NCI-H526 treated with DMSO at 0.1 percent for 48 hours (cell line): Measurements from ENCODE around the gene CPZ.

Experiments used
- DNase-seq: peaks from one replicate; lab custom pipeline; 2025; lab: John Stamatoyannopoulos, UW

CPZ gene

DNA sequence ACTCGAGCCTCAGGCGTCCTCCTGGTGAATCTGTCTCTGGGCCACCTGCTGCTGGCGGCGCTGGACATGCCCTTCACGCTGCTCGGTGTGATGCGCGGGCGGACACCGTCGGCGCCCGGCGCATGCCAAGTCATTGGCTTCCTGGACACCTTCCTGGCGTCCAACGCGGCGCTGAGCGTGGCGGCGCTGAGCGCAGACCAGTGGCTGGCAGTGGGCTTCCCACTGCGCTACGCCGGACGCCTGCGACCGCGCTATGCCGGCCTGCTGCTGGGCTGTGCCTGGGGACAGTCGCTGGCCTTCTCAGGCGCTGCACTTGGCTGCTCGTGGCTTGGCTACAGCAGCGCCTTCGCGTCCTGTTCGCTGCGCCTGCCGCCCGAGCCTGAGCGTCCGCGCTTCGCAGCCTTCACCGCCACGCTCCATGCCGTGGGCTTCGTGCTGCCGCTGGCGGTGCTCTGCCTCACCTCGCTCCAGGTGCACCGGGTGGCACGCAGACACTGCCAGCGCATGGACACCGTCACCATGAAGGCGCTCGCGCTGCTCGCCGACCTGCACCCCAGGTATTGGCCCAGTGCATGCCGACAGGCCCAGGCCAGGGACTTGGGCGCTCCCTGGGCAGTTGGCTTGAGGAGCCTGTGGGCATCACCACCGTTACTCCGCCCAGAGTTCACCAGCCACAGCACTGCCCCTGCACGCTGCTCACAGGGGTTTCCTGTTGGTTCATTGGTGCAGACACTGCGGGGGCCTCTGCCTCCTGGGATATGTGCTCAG, 11.3 kb upstream of the CPZ start:
- no peak for DNase-seq

DNA sequence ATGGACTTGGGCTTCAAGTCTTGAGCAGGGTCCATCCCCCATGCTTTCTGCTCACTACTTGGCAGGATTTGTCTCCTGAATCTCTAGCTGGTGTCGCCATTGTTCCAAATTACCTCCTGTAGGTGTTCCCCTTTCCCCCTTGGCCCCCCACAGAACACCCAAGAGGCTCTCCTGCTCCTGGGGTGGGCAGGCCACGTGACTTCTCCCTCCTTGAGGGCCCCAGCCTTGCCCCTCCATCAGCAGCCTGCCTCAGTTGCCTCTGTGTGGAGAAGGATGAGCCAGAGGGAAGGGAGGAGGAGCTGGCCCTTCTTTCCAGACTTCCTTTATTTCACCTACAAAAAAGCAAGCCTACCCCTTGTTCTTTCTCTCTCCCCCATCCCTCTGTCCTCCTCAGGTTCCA, 10.5 kb upstream of the CPZ start:
- no peak for DNase-seq

- DNase-seq: no peak
Measured at GRCh38 chr4:8582436-8582835, 10.1 kb upstream of the CPZ start.

DNA sequence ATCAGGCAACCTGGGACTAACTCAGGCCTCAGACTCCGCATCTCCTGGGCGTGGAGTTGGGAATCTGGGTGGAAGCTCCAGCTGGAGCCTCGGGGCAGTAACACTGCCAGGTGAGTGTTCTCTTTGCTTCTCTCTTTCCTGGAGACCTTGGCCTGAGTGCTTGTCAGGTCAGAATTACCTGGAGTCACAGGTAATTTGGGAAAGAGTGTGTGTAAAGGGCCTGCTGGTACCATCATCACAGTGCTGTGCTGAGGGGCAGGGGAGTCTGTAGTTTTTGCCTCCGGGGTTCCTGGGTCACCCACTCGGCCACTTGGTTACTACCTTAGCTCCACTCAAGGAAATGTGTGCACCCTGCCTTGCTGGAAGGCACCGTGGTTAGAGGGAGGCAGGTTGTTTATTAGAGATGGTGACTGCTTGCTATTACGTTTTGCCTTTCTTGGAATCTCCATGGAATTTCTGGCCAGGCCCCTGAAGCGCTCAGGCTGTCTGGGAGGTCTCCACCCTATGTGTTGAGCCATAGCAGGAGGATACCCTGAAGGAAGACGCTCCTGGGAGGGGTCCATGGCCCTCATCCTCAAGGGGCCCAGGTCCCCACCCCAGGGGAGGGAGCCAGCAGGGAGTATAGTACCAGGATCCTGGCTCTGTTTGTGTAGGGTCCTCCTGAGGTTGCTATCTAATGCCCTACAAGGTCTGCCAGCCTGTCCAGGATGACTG, 9.5 kb upstream of the CPZ start:
- DNase-seq: no peak

DNA sequence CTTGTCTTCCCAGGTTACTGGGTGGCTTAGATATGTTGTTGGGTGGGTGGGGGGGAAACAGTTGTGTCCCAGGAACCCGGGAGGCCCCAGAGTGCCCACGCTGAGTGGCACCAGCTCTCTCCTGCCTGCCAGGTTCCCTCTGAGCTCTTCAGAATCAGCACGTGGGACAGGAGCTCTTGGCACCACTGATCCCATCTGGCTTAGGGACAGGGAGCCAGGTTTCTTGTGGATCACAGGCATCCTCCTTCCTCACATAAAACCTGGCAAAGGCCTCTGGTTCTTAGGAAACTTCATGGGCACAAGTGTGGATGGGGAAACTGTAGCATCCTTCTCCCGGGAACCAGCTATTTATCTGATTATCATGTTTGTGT, 8.9 kb upstream of the CPZ start:
- DNase-seq: no peak

DNA sequence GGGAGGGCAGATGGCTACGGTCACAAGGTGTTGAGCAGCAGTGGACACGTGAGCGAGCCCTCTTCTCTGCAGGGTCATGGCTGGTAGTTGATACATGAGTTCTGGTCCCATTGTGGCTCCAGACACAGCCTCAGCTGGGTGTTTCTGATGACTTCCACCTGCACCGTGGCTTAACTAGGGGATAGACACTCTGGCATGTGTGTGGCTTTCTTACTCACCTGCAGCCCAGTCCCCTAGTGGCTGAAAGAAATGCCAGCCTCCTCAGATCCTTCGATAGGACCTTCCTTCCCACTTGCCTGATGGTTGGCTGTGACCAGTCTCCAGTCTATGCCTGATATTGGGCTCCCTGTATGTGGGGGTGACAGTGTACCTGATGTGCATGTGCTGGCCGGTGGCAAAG, 7.4 kb upstream of the CPZ start:
- DNase-seq: no peak

GRCh38 chr4:8585721-8586212, 6.8 kb upstream of the CPZ start:
- no peak for DNase-seq

GRCh38 chr4:8586246-8586645, 6.3 kb upstream of the CPZ start:
- no peak for DNase-seq

DNA sequence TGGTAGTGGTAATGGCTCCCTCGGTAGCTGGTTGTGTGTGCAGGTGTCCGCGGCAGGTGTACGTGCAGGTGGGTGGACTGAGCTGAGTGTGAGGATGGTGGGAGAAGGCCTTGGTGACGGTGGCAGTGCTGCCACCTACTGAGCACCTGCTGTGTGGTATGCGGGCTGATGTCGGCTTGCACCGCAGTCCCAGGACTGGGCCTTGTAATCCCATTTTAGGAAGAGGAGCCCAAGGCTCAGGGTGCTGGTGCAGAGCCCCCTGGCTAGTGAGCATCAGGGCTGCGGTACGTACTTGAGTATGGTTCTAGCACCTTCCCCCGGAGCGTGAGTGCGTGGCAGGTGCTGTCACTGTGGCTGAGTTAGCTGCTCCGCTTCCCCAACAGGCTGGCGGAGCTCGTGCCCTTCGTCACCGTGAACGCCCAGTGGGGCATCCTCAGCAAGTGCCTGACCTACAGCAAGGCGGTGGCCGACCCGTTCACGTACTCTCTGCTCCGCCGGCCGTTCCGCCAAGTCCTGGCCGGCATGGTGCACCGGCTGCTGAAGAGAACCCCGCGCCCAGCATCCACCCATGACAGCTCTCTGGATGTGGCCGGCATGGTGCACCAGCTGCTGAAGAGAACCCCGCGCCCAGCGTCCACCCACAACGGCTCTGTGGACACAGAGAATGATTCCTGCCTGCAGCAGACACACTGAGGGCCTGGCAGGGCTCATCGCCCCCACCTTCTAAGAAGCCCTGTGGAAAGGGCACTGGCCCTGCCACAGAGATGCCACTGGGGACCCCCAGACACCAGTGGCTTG, 5.7 kb upstream of the CPZ start:
- DNase-seq: peak; percentile 13

DNA sequence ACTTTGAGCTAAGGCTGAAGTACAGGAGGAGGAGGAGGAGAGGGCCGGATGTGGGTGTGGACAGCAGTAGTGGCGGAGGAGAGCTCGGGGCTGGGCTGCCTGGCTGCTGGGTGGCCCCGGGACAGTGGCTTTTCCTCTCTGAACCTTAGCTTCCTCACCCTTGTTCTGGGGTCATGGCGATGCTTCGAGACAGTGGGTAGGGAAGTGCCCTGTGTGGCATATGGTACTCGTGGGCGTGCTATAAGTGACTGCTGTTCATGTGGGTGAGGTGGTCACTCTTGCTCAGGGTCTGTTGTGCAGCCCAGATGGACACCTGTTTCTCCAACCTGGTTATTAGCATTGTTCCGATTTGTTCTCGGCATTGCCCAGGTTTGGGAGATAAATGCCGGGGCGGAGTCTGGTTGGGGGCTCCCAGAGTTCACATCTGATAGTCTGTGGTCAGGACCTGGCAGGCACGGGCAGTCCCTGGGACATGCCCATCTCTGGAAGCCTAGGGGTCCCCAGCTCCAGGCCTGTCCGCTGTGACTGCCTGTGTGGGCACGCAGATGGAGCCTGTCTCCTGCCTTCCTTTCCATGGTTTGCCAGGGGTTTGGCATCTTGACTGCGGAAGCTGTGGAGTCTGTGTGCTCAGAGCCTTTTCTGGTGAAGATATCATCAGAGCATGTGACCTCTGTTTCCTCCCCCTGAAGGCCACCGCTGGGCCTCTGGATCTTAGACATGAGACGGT, 4.9 kb upstream of the CPZ start:
- DNase-seq: no peak

DNA sequence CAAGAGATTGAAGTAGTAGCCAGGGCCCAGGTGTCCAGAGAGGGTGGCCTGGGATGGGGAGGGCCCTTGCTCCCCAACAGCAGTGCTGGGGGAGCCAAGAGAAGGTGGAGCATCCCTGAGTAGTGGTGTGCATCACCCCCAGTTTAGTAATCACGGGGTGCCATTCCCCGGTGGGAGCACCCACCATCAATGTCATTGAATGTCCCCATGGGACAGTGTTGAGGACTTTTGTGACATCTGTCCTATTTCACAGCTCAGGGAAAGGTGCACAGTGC, 4.4 kb upstream of the CPZ start:
- DNase-seq: no peak

- no peak for DNase-seq
Measured at GRCh38 chr4:8589336-8589735, 3.2 kb upstream of the CPZ start.

GRCh38 chr4:8589823-8590545, 2.6 kb upstream of the CPZ start:
- no peak for DNase-seq

DNA sequence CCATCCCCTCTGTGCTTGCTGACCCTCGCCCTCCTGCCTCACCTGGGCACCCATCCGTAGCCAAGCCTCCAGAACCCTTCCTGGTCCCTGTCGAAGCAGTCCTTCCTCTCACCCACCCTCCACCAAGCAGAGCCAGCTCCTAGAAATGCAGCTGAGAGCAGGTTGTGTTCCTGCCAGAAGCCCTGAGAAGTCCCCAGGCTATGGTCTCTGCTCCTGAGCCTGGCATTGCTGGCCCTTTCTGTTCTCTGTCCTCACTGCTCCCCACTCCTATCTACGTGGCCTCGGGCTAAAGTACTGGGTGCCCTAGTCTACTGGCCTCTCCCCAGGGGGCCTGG, 2.1 kb upstream of the CPZ start:
- DNase-seq: no peak

- no peak for DNase-seq
Measured at GRCh38 chr4:8591114-8591513, 1.5 kb upstream of the CPZ start.

DNA sequence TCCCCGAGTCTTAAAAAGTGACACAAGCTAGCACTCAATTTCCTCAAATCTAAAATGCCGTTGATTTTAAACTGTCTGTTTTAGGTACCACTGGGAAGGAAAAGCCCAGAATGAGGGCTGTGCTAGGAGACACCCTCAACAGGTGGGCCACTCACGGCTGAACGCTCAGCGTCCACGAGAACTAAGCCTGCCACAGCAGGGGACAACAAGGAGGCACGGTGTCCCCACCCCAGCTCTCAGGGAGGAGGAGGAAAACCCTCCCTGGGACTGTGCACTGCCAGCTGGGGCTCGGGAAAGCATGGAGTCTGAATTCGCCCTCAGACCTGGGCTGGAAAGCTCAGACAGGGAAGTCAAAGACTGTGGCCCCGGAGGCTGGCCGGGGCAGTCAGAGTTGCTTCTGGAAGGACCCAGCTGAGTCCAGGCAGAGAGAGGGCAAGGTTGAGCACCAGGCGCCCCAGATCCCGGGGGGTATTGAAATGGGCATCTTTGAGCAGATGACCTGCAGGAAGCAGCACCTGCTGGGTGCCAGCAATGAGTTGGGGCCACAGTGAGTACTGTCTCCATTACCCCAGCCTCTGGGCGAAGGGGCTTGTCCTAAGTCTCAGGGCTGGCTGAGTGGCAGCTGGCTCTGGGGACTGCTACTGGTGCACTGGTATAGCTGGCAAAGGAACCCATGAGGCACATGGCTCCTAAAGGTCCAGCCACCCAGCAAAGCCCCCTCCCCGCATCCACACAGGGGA, 769 bp upstream of the CPZ start:
- DNase-seq: no peak

DNA sequence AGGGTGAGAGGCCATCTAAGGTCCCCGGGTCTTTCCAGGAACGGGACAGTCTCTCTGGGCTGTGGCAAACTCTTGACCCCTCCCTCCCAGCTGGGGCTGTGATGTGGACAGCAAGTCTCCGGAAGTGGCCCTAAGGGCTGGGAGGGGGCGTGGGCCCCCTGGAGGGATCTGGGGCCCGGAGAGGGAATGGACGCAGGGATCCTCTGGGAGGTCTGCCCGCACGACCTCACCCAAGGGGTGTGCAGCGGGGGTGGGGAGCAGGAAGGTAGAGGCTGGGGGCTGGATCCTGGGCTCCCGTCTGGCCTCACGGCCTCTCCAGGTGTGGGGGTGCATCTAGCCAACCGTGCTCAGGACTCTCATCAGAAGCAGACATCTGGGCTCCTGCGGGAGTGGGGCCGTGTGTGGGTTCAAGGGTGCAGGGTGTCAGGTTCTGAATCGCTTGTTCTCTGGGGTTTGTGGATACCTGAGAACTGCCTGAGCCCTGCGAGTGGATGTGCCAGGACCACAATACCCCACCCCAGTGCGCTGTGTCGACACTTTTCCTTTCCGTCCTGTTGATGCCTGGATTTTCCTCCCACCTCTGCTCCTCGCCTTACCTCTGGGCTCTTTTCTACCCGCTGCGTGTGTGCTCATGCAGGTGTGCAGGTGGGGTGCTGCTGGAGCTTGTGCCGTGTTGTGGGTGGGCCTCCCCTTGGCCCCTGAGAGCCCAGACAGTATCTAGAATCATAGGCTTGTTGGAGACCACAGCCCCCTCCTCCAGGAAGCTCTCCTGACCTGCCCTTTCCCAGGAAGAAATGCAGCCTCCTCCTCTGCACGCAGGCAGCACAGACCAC, 915 bp downstream of the CPZ start:
- DNase-seq: no peak

DNA sequence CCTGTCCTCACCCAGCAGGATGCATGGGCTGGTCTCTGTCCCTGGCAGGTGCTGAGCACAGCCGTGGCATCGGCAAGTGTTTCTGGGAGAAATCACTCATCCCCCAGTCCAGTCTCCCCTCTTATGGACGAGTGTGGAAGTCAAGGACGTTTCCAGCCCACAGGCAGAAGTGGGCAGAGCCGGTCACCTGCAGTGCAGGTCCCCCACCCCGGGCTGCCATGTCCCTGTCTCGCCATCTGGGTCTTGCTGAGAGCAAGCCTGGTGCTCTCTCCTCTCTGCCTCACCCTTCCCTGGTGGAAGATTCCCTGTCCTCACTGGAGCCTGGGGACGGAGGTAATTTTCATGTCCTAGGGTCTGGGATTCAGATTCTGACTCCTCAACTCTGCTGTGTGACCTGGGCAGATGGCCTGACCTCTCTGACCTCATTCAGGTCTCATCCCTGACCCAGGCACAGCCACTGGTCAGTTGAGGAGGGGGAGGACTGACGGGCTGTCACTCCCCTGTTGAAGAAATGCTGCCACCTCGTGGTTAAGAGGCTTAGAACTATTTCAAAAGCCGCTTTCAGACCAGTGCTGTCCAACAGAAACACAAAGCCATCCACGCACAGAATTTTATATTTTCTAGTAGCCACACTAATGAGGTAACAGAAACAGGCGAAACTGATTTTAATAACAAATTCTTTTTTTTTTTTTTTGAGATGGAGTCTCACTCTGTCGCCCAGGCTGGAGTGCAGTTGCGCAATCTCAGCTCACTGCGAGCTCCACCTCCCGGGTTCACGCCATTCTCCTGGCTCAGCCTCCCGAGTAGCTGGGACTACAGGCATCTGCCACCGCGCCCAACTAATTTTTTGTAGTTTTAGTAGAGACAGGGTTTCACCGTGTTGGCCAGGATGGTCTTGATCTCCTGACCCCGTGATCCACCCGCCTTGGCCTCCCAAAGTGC, 1.8 kb downstream of the CPZ start:
- DNase-seq: no peak
